ENCODE measurements around the gene ASH1L. TPM values are rescaled to one million over a fixed set of nuclear protein-coding genes. Genes with fewer than 3 reads are reported as not detected.

Gene ASH1L
- total RNA-seq, 1 experiment from 2014 or later: 36.0 TPM

GRCh38 chr1:155320252-155320651 is 242.4 kb downstream of the ASH1L start:
- Histone ChIP-seq H3K79me2 (ENCODE audit: low read depth) (0 out of 2 replicates have a peak, but pooled peaks cover 4% of the 10 kb centered on the region), H3K4me2 (no peak overlapping the region), H3F3A (ENCODE audit: insufficient read depth, low read depth) (peaks cover 53% of the 10 kb centered on the region), H3K27me3 (ENCODE audit: insufficient read depth, low read depth) (no peaks in the 10 kb centered on the region), H3K36me3 (ENCODE audit: low read depth) (0 out of 2 replicates have a peak, but pooled peaks cover 6% of the 10 kb centered on the region), H2AFZ (no peak overlapping the region), H3K4me3 (no peak overlapping the region), H4K20me1 (ENCODE audit: insufficient read depth) (no peaks in the 10 kb centered on the region; the same call in none of the 2 replicates), H3K4me1 (replicated peaks; ENCODE audit: insufficient read depth) (peaks cover 9% of the 10 kb centered on the region; the same call in 1 of the 2 replicates), H3K27ac (no peak overlapping the region), H3K9me2 (ENCODE audit: insufficient read depth) (no peaks in the 10 kb centered on the region), H3K9me3 (ENCODE audit: insufficient read depth, low read depth) (no peaks in the 10 kb centered on the region; the same call in 1 of the 2 replicates)
- ChIA-PET CTCF (no interaction called here), POLR2A (ENCODE audit: unreplicated experiment) (no interaction called here)
- BruUV-seq (replicated peaks): no TSS peak
- no peak for DNase-seq
- no peak for TF ChIP-seq CTCF (conservative IDR thresholded peaks at IDR 0.05)
- no peak for TF ChIP-seq EZH2 (IDR thresholded peaks at IDR 0.05; ENCODE audit: low read depth)
- intact Hi-C loops (cut with micrococcal nuclease; ENCODE audit: unreplicated experiment): loop anchor here (5.0 kb wide), 3 partner anchors 58 to 348 kb away; partner anchors contain the start of genes CKS1B, SCAMP3 and SHC1

GRCh38 chr1:155319536-155319935 is 243.1 kb downstream of the ASH1L start:
- CTCF ChIA-PET: no interaction called here
- Histone ChIP-seq H3F3A (ENCODE audit: insufficient read depth, low read depth) (peaks cover 57% of the 10 kb centered on the region), H3K9me2 (ENCODE audit: insufficient read depth) (no peaks in the 10 kb centered on the region), H3K4me1 (replicated peaks; ENCODE audit: insufficient read depth) (peaks cover 9% of the 10 kb centered on the region; the same call in 1 of the 2 replicates), H2AFZ (no peak overlapping the region), H3K9me3 (ENCODE audit: insufficient read depth, low read depth) (no peaks in the 10 kb centered on the region; the same call in 1 of the 2 replicates), H3K79me2 (ENCODE audit: low read depth) (peaks cover under 1% of the 10 kb centered on the region; the same call in 1 of the 2 replicates), H3K36me3 (ENCODE audit: low read depth) (0 out of 2 replicates have a peak, but pooled peaks cover 6% of the 10 kb centered on the region), H3K4me2 (no peak overlapping the region), H3K4me3 (no peak overlapping the region), H3K27me3 (ENCODE audit: insufficient read depth, low read depth) (no peaks in the 10 kb centered on the region), H3K27ac (no peak overlapping the region), H4K20me1 (ENCODE audit: insufficient read depth) (peaks cover 4% of the 10 kb centered on the region)
- POLR2A ChIA-PET (ENCODE audit: unreplicated experiment): no interaction called here
- no TSS peak for BruUV-seq (replicated peaks)
- TF ChIP-seq EZH2 (IDR thresholded peaks at IDR 0.05; ENCODE audit: low read depth) (no peak), CTCF (conservative IDR thresholded peaks at IDR 0.05) (no peak)
- no peak for DNase-seq
- intact Hi-C loops (cut with micrococcal nuclease; ENCODE audit: unreplicated experiment): no loop called here

GRCh38 chr1:155318082-155318481 is 244.5 kb downstream of the ASH1L start:
- Histone ChIP-seq H2AFZ (no peak overlapping the region), H3K4me2 (no peak overlapping the region), H3K4me1 (replicated peaks; ENCODE audit: insufficient read depth) (peaks cover 9% of the 10 kb centered on the region; the same call in 1 of the 2 replicates), H3F3A (ENCODE audit: insufficient read depth, low read depth) (peaks cover 58% of the 10 kb centered on the region), H3K36me3 (ENCODE audit: low read depth) (peaks cover 10% of the 10 kb centered on the region; the same call in 1 of the 2 replicates), H3K9me2 (ENCODE audit: insufficient read depth) (no peaks in the 10 kb centered on the region), H3K27ac (no peak overlapping the region), H3K4me3 (no peak overlapping the region), H3K79me2 (ENCODE audit: low read depth) (peaks cover 3% of the 10 kb centered on the region), H4K20me1 (ENCODE audit: insufficient read depth) (peaks cover 4% of the 10 kb centered on the region), H3K9me3 (ENCODE audit: insufficient read depth, low read depth) (no peaks in the 10 kb centered on the region; the same call in 1 of the 2 replicates), H3K27me3 (ENCODE audit: insufficient read depth, low read depth) (no peaks in the 10 kb centered on the region)
- intact Hi-C loops (cut with micrococcal nuclease; ENCODE audit: unreplicated experiment): no loop called here
- ChIA-PET POLR2A (ENCODE audit: unreplicated experiment) (interaction anchor here (0.7 kb wide), 2 partner anchors 67 to 77 kb away, joined by 3 to 4 read pairs; a partner anchor contains a TSS), CTCF (no interaction called here)
- TF ChIP-seq CTCF (conservative IDR thresholded peaks at IDR 0.05) (no peak), EZH2 (IDR thresholded peaks at IDR 0.05; ENCODE audit: low read depth) (no peak)
- no peak for DNase-seq
- BruUV-seq (replicated peaks): no TSS peak

Data from PC-9 (cell line).